Measurements from ENCODE around the gene PCDHGB4. TPM values are rescaled to one million over a fixed set of nuclear protein-coding genes. Genes with fewer than 3 reads are reported as not detected.

Gene PCDHGB4
- total and polyA plus RNA-seq, 2 of the 4 experiments (the other 2 are of a cell fraction): 10.0 to 17.6 TPM

GRCh38 chr5:141388661-141389060 is 1.2 kb downstream of the PCDHGB4 start:
- H4K20me1 ChIP-seq (ENCODE audit: insufficient read depth, low read length): no peaks in the 10 kb centered on the region
- no peak overlapping the region for H3K4me3 ChIP-seq (ENCODE audit: insufficient read depth, low read depth, low read length)
- no peak overlapping the region for H3K27ac ChIP-seq (ENCODE audit: insufficient read depth, low read length)
- H3K18ac ChIP-seq (ENCODE audit: low read depth, low read length): no peak overlapping the region
- peaks cover 19% of the 10 kb centered on the region for H3K36me3 ChIP-seq (ENCODE audit: control insufficient read depth, insufficient read depth, low read length)
- in situ Hi-C loops (cut with MboI; ENCODE audit: low sequenced_read_pairs) (no loop called here), dilution Hi-C loops (cut with HindIII; ENCODE audit: low sequenced_read_pairs, unreplicated experiment) (no loop called here), intact Hi-C loops (cut with micrococcal nuclease) (no loop called here)
- H2AK5ac ChIP-seq (ENCODE audit: low read depth, low read length): no peak overlapping the region
- DNase-seq (no peak), ATAC-seq (ENCODE audit: low read depth) (no peak)
- WGBS, 2 experiments (ENCODE audit: extremely low coverage in 2 of 2, insufficient read length in 1 of 2): no CpG with 5 or more reads among the region's 10 CpGs
- no peaks in the 10 kb centered on the region for H3K9me1 ChIP-seq (ENCODE audit: insufficient read depth, low read length)
- H3K27me3 ChIP-seq (ENCODE audit: control insufficient read depth, insufficient read depth, low read length): no peaks in the 10 kb centered on the region
- H2BK5ac ChIP-seq (ENCODE audit: low read depth, low read length, poor library complexity, severe bottlenecking): no peak overlapping the region
- peaks cover 7% of the 10 kb centered on the region in 2 experiments; a peak in 3 of 4 replicates for H3K79me1 ChIP-seq (ENCODE audit: low read depth in 1 of 2, low read length in 2 of 2)
- peak overlapping the region; percentile 9; the same call in 1 of the 2 replicates for H3K4me2 ChIP-seq (ENCODE audit: low read depth, low read length)
- no peak overlapping the region for H2BK15ac ChIP-seq (ENCODE audit: low read depth, low read length)
- H3K23ac ChIP-seq (ENCODE audit: low read depth, low read length): no peak overlapping the region
- H4K5ac ChIP-seq (ENCODE audit: low read depth, low read length): no peak overlapping the region
- BruUV-seq (replicated peaks): no TSS peak
- H2AK9ac ChIP-seq (replicated peaks; ENCODE audit: low read depth, low read length, poor library complexity): no peak overlapping the region
- H3K4ac ChIP-seq (ENCODE audit: low read depth, low read length): no peak overlapping the region
- ChIA-PET POLR2A (ENCODE audit: unreplicated experiment) (no interaction called here), CTCF (no interaction called here)
- H4K8ac ChIP-seq (ENCODE audit: low read depth in 2 of 2, low read length in 2 of 2): no peak overlapping the region
- no peak overlapping the region for H4K91ac ChIP-seq (ENCODE audit: insufficient read depth, low read depth, low read length)
- no peak for TF ChIP-seq MXI1 (IDR thresholded peaks at IDR 0.05; ENCODE audit: borderline replicate concordance, low read depth, low read length)
- no peak for TF ChIP-seq RFX5 (IDR thresholded peaks at IDR 0.05; ENCODE audit: low read depth, low read length)
- no peak for TF ChIP-seq CHD1 (IDR thresholded peaks at IDR 0.05; ENCODE audit: low read depth, low read length)
- TF ChIP-seq POLR2A (IDR thresholded peaks at IDR 0.05; ENCODE audit: low read depth, low read length): no peak
- no peak for TF ChIP-seq USF2 (IDR thresholded peaks at IDR 0.05; ENCODE audit: low read depth, low read length)
- TF ChIP-seq RCOR1 (IDR thresholded peaks at IDR 0.05; ENCODE audit: insufficient replicate concordance, low read length): no peak
- peak; percentile 95 for TF ChIP-seq CEBPB (IDR thresholded peaks at IDR 0.05; ENCODE audit: low read depth, low read length)
- TF ChIP-seq MAZ (IDR thresholded peaks at IDR 0.05; ENCODE audit: borderline replicate concordance, low read depth, low read length): no peak
- no peak overlapping the region for H2BK20ac ChIP-seq (ENCODE audit: low read depth, low read length)
- no peak overlapping the region for H2BK120ac ChIP-seq (ENCODE audit: low read depth, low read length)
- no peak overlapping the region for H3K9ac ChIP-seq (ENCODE audit: low read depth, low read length)
- peaks cover 1% of the 10 kb centered on the region; the same call in 1 of the 2 replicates for H3K4me1 ChIP-seq (ENCODE audit: control insufficient read depth, insufficient read depth, low read length)
- H3K9me3 ChIP-seq (ENCODE audit: control insufficient read depth, insufficient read depth, low read length): peaks cover 50% of the 10 kb centered on the region
- H3K56ac ChIP-seq (ENCODE audit: extremely low read depth, insufficient read depth, low read length): no peak overlapping the region
- H3K14ac ChIP-seq (replicated peaks; ENCODE audit: low read depth, low read length): no peak overlapping the region
- no peak overlapping the region for H2AFZ ChIP-seq (replicated peaks; ENCODE audit: low read length, poor library complexity)
